Breast epithelium (tissue), 4 donors: Measurements from ENCODE around the gene GLB1L2. TPM values are rescaled to one million over a fixed set of nuclear protein-coding genes. Genes with fewer than 3 reads are reported as not detected.

Experiments used
- DNase-seq, 2 donors: peaks; one replicate each; pipeline ENCODE4 v3.0.0-alpha.2; 2019; ENCODE audit warnings: low spot score in 2 of 2
- H3K27ac ChIP-seq, 2 donors: fragments of 200-600 bp; sonication (generic) in 1 of 2; one replicate each; pipeline ENCODE4 v1.5.1; 2016 to 2019; ENCODE audit warnings: mild to moderate bottlenecking in 1 of 2
- H3K27me3 ChIP-seq, 2 donors: fragments of 200-600 bp; sonication (generic) in 1 of 2; one replicate each; pipeline versions ENCODE4 v1.5.1 to v1.6.0; 2017 to 2019; ENCODE audit warnings: control low read depth in 1 of 2, mild to moderate bottlenecking in 1 of 2
- H3K36me3 ChIP-seq: fragments of 200-600 bp; one replicate; pipeline ENCODE4 v1.5.1; 2019
- H3K4me1 ChIP-seq, 2 donors: fragments of 200-600 bp; sonication (generic); one replicate each; pipeline ENCODE4 v1.5.1; 2016 to 2019; ENCODE audit warnings: control low read depth in 1 of 2
- H3K4me3 ChIP-seq, 3 donors: fragments of 200-600 bp; sonication (generic); 1 replicate in 2 of 3; 2 replicates in 1 of 3; pipeline ENCODE4 v1.5.1; 2016 to 2019; ENCODE audit warnings: mild to moderate bottlenecking in 3 of 3, moderate library complexity in 2 of 3
- H3K9me3 ChIP-seq, 2 donors: fragments of 200-600 bp; sonication (generic) in 1 of 2; one replicate each; pipeline ENCODE4 v1.5.1; 2016 to 2019; ENCODE audit warnings: control low read depth in 1 of 2
- POLR2A ChIP-seq: fragments of 450-650 bp; IDR thresholded peaks from one replicate; pipeline ENCODE4 v1.6.1; 2016; ENCODE audit warnings: antibody characterized with exemption, mild to moderate bottlenecking, moderate library complexity
- POLR2AphosphoS5 ChIP-seq, 3 donors: sonication (generic); formaldehyde crosslinking; IDR thresholded peaks; one replicate each; pipeline ENCODE4 v1.6.1; 2017; ENCODE audit warnings: antibody characterized with exemption in 3 of 3
- intact Hi-C: fragments of 100-400 bp; cut with DNase I; formaldehyde crosslinking; loops from one replicate; pipeline ENCODE4 v1.15.1; 2023; ENCODE audit warnings: low total_unique reads
- total RNA-seq, 3 donors: library from RNA; depleted of rRNA; stranded (reverse); fragments of >200 nt; gene quantifications; one replicate each; pipeline ENCODE4 v1.1.0, GENCODE V29; 2016
- TF ChIP-seq, protein P1 (sequence below), 3 donors: fragments of 450-650 bp; IDR thresholded peaks; one replicate each; pipeline ENCODE4 v1.5.1; 2016 to 2017; ENCODE audit warnings: antibody characterized with exemption in 3 of 3, mild to moderate bottlenecking in 3 of 3, moderate library complexity in 3 of 3

GLB1L2 gene
- total RNA-seq, 3 donors from 2014 or later = 3.4 to 11.5 (median 6.6) TPM

DNA sequence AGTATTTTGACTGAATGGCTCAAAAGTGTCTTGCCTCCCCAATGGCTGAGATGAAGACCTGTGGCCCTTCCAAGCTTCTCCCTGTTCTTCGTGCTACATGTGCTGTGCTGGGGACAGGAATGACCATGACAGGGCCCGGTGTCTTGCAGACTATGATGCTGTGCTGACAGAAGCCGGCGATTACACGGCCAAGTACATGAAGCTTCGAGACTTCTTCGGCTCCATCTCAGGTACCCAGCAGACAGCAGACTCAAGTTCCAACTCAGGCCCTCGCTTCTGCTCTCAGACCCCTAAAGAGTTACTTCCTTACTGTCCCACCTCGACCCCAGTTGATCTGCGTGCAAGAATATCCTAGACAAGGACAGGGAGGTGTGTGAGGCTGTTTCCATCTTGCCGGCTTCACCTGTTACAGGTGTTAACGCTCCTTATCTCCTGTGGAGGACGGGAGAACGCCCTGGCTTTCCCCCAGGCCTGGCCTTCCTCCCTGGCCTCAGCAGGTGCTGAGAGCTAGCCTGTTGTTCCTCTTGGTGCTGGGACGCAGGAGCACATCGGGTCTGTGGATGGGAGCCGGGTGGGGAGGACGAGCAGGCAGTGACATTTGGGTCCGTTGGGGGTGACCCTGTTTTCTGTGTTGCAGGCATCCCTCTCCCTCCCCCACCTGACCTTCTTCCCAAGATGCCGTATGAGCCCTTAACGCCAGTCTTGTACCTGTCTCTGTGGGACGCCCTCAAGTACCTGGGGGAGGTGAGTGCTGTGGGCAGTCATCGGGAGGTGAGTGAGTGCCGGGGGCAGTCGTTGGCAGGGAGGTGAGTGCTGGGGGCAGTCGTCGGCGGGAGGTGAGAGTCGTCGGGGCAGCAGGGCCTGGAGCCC is 38.1 kb downstream of the GLB1L2 start:
- intact Hi-C loops = no loop called here
- Histone ChIP-seq H3K4me3 (no peak overlapping the region), H3K27ac (no peak overlapping the region), H3K27me3 (no peaks in the 10 kb centered on the region), H3K9me3 (no peaks in the 10 kb centered on the region), H3K36me3 (no peaks in the 10 kb centered on the region), H3K4me1 (no peaks in the 10 kb centered on the region)
- TF ChIP-seq, protein P1, sequence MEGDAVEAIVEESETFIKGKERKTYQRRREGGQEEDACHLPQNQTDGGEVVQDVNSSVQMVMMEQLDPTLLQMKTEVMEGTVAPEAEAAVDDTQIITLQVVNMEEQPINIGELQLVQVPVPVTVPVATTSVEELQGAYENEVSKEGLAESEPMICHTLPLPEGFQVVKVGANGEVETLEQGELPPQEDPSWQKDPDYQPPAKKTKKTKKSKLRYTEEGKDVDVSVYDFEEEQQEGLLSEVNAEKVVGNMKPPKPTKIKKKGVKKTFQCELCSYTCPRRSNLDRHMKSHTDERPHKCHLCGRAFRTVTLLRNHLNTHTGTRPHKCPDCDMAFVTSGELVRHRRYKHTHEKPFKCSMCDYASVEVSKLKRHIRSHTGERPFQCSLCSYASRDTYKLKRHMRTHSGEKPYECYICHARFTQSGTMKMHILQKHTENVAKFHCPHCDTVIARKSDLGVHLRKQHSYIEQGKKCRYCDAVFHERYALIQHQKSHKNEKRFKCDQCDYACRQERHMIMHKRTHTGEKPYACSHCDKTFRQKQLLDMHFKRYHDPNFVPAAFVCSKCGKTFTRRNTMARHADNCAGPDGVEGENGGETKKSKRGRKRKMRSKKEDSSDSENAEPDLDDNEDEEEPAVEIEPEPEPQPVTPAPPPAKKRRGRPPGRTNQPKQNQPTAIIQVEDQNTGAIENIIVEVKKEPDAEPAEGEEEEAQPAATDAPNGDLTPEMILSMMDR (IDR thresholded peaks at IDR 0.05) = no peak
- TF ChIP-seq POLR2AphosphoS5 (IDR thresholded peaks at IDR 0.05) (no peak), POLR2A (no peak)
- peak in 1 of 2 donors; percentile 48 for DNase-seq

DNA sequence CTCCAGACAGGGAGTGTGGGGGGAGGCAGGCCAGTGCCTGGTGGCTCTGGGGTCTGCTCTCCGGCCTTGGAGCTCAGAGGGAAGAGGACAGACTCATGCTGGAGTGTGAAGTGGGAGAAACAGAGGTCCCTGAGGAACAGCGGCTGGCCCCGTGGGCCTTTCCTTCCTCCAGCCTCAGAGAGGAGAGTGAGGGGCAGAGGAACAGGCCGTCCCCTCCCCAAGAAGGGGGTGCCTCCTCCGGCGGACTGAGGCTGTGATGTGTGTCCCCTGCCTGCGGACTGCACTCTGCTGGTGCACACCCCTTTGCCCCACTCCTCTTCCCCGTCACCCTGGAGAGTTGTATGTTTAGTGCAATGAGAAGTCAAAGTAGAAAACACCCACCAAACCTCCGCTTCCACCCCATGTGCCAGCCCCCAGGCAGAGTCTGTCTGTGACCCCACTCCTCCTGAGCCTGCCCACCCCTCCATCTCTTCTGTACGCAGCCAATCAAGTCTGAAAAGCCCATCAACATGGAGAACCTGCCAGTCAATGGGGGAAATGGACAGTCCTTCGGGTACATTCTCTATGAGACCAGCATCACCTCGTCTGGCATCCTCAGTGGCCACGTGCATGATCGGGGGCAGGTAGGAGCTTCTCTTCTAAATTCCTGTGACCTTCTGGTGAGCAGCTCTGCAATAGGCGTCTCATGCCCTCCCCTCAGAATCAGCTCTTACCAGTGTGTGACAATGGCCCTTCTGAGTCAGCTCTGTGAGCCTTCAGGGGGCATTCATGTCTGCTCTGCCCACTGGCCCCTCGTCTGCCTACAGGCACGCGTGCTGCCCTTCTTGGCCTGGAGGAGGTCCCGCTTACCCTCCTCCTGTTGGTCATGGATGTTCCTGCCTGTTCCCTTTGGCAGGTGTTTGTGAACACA is 39.0 kb downstream of the GLB1L2 start:
- H3K27me3 ChIP-seq = no peaks in the 10 kb centered on the region
- peak in 1 of 2 donors; percentile 41 for DNase-seq
- no peaks in the 10 kb centered on the region for H3K36me3 ChIP-seq
- H3K4me3 ChIP-seq = no peak overlapping the region
- H3K4me1 ChIP-seq = no peaks in the 10 kb centered on the region
- H3K27ac ChIP-seq = no peak overlapping the region
- no peaks in the 10 kb centered on the region for H3K9me3 ChIP-seq
- intact Hi-C loops = no loop called here
- TF ChIP-seq, protein P1 (IDR thresholded peaks at IDR 0.05) = no peak
- no peak for TF ChIP-seq POLR2A
- no peak for TF ChIP-seq POLR2AphosphoS5 (IDR thresholded peaks at IDR 0.05)

DNA sequence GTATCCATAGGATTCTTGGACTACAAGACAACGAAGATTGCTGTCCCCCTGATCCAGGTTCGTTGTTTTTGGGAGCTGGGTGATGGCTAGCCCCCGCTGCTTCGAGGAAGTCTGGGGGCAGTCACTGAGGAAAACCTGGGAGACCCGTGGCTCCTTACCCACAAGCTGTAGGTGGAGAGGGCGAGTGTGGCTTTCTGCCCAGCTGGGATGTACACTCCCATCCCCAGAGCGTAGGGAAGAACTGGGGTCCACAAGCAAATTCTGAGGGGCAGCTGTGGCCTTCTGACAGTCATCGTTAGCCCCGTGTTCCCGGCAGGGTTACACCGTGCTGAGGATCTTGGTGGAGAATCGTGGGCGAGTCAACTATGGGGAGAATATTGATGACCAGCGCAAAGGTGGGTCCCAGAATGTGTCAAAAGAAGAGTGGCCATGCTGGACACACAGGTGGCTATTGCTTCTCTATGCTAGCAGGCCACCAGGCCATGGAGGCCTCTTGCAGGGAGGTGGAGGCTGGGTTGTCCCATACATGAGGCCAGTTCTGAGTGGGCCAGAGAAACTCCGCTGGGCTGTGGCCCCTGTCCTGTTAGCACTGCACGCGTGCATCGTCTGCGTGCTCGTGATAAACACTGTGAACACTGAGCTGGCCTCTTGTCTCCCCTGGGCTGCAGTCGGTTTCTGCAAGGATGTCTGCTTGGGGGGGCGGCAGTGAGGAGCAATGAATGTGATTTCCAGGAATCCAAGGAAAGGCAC is 39.8 kb downstream of the GLB1L2 start:
- intact Hi-C loops = no loop called here
- Histone ChIP-seq H3K27me3 (no peaks in the 10 kb centered on the region), H3K4me3 (no peak overlapping the region), H3K36me3 (no peaks in the 10 kb centered on the region), H3K4me1 (no peaks in the 10 kb centered on the region), H3K9me3 (no peaks in the 10 kb centered on the region), H3K27ac (no peak overlapping the region)
- TF ChIP-seq POLR2A = no peak
- no peak for TF ChIP-seq POLR2AphosphoS5 (IDR thresholded peaks at IDR 0.05)
- TF ChIP-seq, protein P1 (IDR thresholded peaks at IDR 0.05) = no peak
- DNase-seq = peak in 1 of 2 donors; percentile 35

DNA sequence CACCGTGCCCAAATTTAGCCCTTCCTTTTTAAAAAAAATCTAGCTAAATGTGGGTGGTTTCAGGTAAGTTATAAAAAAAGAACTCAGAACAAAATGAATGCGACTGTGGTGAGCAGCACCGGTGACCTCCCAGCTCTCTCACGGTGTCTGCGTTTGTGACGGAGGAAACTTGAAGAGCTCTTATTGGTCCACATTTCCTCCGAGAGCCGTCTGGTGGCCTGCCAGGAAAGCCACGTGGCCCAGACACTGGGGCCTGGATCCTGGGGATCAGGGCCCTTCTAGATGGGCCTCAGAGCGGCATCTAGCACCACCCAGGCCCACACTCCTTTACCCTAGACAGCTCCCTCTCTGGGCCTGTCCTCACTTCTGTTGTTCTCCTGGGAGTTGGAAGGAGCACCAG is 40.7 kb downstream of the GLB1L2 start:
- Histone ChIP-seq H3K36me3 (no peaks in the 10 kb centered on the region), H3K9me3 (no peaks in the 10 kb centered on the region), H3K27ac (no peak overlapping the region), H3K4me3 (no peak overlapping the region), H3K4me1 (no peaks in the 10 kb centered on the region), H3K27me3 (no peaks in the 10 kb centered on the region)
- TF ChIP-seq POLR2AphosphoS5 (IDR thresholded peaks at IDR 0.05) (no peak), POLR2A (no peak)
- TF ChIP-seq, protein P1 (IDR thresholded peaks at IDR 0.05) = no peak
- peak in 1 of 2 donors; percentile 28 for DNase-seq
- intact Hi-C loops = no loop called here
